Ishikawa (cell line): ENCODE measurements around the gene E4F1.

ENCODE experiments used
- CEBPB ChIP-seq: IDR thresholded peaks from 2 replicates; pipeline ENCODE4 v1.6.1; 2012
- EGR1 ChIP-seq: IDR thresholded peaks from 2 replicates; pipeline ENCODE4 v1.6.1; 2012
- FOXM1 ChIP-seq: IDR thresholded peaks from 2 replicates; pipeline ENCODE4 v1.6.1; 2012; ENCODE audit warnings: low read depth, borderline replicate concordance
- TAF1 ChIP-seq: IDR thresholded peaks from 2 replicates; pipeline ENCODE4 v1.6.1; 2012; ENCODE audit warnings: low read depth, mild to moderate bottlenecking
- ZBTB7A ChIP-seq: IDR thresholded peaks from 2 replicates; pipeline ENCODE4 v1.6.1; 2012; ENCODE audit warnings: low read depth
- TF ChIP-seq, protein P1 (sequence below): IDR thresholded peaks from 2 replicates; pipeline ENCODE4 v1.6.1; 2012; ENCODE audit warnings: low read depth, mild to moderate bottlenecking

DNA sequence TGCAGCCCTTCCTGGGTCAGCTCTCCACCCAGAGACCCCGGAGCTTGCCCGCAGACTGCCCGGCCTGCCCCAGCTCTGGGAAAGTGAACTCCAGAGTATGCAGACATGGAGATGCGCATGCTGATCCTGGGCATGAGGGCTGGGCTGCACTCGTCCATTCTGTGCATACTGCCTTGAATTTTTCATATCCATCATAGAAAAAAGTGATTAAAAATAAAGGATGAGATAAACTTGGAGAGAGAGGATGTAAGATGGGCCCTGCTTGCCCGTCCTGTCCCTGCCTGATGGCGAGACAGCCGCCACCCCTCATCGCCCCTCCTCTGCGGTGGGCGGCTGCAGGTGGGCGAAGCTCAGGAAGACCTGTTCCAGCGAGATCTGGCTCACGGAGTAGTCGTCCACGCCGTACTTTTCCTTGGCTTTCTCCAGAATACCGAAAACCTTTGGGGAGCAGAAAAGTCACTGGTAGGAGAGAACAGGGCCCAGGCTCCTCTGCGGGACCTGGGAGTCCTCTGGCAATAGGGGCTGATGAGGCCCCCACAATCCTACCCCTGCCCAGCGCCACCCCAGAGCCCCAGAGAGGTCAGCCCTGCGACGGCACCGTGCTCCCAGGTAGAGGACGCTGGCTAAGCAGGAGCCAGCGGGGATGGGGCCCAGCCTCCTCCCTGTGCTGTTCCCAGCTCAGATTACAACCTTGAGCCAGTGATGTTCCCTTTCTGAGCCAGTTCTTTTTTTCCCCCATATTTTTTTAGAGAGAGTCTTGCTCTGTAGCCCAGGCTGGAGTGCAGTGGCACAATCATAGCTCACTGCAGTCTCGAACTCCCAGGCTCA lies 53.2 kb downstream of the E4F1 start:
- TF ChIP-seq, protein P1, sequence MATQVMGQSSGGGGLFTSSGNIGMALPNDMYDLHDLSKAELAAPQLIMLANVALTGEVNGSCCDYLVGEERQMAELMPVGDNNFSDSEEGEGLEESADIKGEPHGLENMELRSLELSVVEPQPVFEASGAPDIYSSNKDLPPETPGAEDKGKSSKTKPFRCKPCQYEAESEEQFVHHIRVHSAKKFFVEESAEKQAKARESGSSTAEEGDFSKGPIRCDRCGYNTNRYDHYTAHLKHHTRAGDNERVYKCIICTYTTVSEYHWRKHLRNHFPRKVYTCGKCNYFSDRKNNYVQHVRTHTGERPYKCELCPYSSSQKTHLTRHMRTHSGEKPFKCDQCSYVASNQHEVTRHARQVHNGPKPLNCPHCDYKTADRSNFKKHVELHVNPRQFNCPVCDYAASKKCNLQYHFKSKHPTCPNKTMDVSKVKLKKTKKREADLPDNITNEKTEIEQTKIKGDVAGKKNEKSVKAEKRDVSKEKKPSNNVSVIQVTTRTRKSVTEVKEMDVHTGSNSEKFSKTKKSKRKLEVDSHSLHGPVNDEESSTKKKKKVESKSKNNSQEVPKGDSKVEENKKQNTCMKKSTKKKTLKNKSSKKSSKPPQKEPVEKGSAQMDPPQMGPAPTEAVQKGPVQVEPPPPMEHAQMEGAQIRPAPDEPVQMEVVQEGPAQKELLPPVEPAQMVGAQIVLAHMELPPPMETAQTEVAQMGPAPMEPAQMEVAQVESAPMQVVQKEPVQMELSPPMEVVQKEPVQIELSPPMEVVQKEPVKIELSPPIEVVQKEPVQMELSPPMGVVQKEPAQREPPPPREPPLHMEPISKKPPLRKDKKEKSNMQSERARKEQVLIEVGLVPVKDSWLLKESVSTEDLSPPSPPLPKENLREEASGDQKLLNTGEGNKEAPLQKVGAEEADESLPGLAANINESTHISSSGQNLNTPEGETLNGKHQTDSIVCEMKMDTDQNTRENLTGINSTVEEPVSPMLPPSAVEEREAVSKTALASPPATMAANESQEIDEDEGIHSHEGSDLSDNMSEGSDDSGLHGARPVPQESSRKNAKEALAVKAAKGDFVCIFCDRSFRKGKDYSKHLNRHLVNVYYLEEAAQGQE: no peak
- TF ChIP-seq FOXM1 (no peak), TAF1 (no peak), ZBTB7A (no peak), EGR1 (no peak), CEBPB (no peak)
